ENCODE data around the gene CEP170. TPM values are rescaled to one million over a fixed set of nuclear protein-coding genes. Genes with fewer than 3 reads are reported as not detected.
"Not testable (repeated sequence)": the region's sequence is repeated elsewhere in the genome, so short reads cannot be mapped to it uniquely, and the experiment has no call there.

CEP170 gene
- total and polyA plus RNA-seq, 2 experiments from 2014 or later, result 45.9 to 76.9 TPM

DNA sequence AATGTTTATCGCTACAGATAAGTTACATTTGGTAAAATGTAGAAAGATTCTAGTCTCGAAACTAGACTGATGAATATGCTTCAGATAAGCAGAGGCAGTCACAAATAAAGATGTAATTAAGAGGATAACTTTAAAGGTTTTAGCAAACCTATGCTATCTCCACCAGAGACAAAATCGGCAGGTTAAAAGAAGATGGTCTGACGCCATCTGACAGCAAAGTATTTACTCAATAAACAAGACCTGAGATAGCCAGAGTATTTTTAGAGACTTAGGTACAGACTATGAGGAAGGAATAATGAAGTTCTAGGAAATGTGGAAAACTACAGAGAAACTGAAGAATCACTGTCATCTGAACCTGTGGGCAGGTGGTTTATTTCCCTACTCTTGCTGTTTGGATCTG, 106.0 kb downstream of the CEP170 start:
- not testable (repeated sequence) for H3K9me3 ChIP-seq (ENCODE audit: low read depth); H3K36me3 ChIP-seq; H3K27me3 ChIP-seq; H3K27ac ChIP-seq; H3K4me3 ChIP-seq; H3K4me1 ChIP-seq (ENCODE audit: low read depth); DNase-seq (ENCODE audit: low read depth in 1 of 2, low spot score in 1 of 2)

DNA sequence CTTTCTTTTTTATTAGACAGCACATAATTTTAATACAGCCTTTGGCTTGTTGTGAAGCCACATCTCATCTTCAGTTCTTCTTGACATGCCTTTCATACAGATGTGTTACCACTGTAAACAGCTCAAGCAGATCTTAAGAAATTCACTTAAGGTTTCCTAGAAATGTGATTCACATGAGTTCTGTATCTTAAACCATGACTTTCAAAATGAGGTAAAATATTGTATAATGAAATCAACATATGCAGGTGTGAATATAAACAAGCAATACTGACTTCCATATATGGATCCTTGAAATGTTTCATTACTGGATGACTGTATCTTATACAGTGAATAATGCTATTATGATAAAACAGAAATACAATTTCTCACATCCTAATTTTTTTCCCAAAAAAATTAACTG, 107.7 kb downstream of the CEP170 start:
- not testable (repeated sequence) for H3K4me3 ChIP-seq; H3K36me3 ChIP-seq; DNase-seq (ENCODE audit: low read depth in 1 of 2, low spot score in 1 of 2); H3K27me3 ChIP-seq; H3K9me3 ChIP-seq (ENCODE audit: low read depth); H3K27ac ChIP-seq; H3K4me1 ChIP-seq (ENCODE audit: low read depth)

DNA sequence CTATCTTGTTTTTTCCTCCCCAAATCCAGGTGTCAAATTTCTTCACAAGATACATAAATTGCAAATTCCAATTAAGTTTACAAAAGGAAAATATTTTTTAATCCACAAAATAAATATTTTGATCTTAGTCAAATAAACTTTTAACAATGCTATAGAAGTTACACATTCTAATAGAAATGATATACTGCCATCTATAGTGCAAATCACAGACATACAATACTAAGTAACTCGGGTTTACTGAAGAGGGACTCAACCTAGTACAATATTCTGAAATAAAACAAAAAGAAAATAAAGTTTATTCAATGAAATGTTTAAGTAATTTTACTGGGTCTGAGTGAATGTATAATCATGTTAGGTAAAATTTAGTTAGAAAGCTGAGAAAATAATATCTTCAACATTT, 114.6 kb downstream of the CEP170 start:
- not testable (repeated sequence) for H3K4me1 ChIP-seq (ENCODE audit: low read depth); H3K9me3 ChIP-seq (ENCODE audit: low read depth); H3K27ac ChIP-seq; H3K4me3 ChIP-seq; H3K27me3 ChIP-seq
- peak in 1 of 2 donors; percentile 9 for DNase-seq (ENCODE audit: low read depth in 1 of 2, low spot score in 1 of 2)
- H3K36me3 ChIP-seq, result peaks cover 15% of the 10 kb centered on the region
- TF ChIP-seq, protein P1, sequence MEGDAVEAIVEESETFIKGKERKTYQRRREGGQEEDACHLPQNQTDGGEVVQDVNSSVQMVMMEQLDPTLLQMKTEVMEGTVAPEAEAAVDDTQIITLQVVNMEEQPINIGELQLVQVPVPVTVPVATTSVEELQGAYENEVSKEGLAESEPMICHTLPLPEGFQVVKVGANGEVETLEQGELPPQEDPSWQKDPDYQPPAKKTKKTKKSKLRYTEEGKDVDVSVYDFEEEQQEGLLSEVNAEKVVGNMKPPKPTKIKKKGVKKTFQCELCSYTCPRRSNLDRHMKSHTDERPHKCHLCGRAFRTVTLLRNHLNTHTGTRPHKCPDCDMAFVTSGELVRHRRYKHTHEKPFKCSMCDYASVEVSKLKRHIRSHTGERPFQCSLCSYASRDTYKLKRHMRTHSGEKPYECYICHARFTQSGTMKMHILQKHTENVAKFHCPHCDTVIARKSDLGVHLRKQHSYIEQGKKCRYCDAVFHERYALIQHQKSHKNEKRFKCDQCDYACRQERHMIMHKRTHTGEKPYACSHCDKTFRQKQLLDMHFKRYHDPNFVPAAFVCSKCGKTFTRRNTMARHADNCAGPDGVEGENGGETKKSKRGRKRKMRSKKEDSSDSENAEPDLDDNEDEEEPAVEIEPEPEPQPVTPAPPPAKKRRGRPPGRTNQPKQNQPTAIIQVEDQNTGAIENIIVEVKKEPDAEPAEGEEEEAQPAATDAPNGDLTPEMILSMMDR (IDR thresholded peaks at IDR 0.05; ENCODE audit: low read depth, low read length), result peak; percentile 11

DNA sequence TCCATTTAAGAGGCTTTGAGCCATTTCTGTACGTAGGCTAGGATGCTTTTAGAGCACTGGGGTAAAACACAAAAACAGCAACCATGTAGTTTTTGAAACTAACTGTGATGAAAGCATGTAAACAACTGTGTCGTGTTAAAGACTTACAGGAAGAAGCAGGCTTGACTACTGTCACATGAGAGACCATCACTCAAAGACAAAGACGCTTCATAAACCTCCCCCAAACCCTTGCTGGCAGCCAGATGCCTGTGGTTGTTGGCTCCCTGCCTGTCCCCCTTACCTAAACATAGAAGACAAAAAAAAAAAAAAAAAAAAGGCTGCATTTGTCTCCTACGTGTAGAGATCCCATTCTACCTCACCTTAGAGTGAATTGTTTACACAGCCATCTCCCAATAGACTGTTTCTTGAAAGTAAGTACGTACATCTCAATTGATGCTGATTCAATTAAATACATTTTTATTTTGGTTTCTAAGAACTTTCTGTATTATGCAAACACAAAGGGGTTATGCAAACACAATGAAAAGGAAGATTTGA, 132.1 kb downstream of the CEP170 start:
- H3K36me3 ChIP-seq; H3K4me3 ChIP-seq; H3K9me3 ChIP-seq (ENCODE audit: low read depth); H3K27me3 ChIP-seq; H3K27ac ChIP-seq; H3K4me1 ChIP-seq (ENCODE audit: low read depth): not testable (repeated sequence)
- peak in 1 of 2 donors; percentile 8 for DNase-seq (ENCODE audit: low read depth in 1 of 2, low spot score in 1 of 2)

DNA sequence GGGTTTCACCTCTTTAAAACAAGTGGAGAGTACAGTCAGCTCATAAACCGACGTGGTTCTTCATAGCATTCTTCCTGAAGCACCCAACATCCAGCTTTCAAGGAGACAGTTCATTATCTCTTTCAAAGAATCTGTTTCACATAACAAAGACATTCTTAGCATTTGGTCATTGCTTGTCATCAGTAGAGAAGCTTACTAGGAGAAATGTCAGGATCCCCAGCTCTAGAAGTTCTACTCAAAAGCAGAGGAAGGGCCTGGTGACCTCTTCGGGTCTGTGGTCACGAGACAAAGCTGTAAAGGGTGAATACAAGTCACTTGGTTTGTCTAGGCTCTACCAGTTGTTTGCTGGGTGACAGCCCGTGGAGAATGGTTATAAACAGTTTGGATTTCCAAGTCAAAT, 133.1 kb downstream of the CEP170 start:
- not testable (repeated sequence) for H3K27me3 ChIP-seq; H3K4me3 ChIP-seq; DNase-seq (ENCODE audit: low read depth in 1 of 2, low spot score in 1 of 2); H3K4me1 ChIP-seq (ENCODE audit: low read depth); H3K9me3 ChIP-seq (ENCODE audit: low read depth); H3K27ac ChIP-seq; H3K36me3 ChIP-seq

DNA sequence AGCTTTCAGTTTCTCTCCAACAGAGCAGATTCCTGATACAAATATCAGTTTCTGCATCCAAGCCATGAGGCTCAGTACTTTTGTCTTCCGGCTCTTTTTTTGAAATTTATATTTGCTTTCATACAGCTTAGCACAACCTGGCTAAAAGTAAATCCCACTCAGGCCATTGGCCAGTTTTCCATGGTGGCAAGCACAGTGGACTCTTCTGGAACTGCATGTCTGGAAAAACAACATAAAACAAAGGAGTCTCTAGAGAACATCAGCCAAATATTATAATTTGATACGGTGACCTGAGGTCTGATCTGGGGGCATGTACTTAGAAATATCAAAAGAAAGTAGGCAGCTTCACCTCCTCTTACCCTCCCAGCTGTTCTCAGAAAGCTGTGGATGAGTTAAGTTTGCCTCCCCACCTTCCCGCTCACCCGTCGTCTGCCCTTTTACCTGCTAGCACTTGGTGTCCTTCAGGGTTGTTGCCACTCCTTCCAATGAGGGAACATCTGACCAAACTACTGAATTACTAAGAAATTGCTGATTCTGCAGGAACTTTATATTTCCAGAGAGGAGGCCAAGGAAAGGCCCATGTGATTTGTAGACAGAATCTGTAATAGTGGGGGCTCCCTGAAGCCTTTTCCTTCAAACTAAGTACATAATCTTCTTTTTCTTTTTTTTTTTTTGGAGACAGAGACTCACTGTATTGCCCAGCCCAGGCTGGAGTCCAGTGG, 136.3 kb downstream of the CEP170 start:
- H3K27me3 ChIP-seq; H3K27ac ChIP-seq; H3K36me3 ChIP-seq; H3K9me3 ChIP-seq (ENCODE audit: low read depth); DNase-seq (ENCODE audit: low read depth in 1 of 2, low spot score in 1 of 2); H3K4me1 ChIP-seq (ENCODE audit: low read depth); H3K4me3 ChIP-seq: not testable (repeated sequence)

DNA sequence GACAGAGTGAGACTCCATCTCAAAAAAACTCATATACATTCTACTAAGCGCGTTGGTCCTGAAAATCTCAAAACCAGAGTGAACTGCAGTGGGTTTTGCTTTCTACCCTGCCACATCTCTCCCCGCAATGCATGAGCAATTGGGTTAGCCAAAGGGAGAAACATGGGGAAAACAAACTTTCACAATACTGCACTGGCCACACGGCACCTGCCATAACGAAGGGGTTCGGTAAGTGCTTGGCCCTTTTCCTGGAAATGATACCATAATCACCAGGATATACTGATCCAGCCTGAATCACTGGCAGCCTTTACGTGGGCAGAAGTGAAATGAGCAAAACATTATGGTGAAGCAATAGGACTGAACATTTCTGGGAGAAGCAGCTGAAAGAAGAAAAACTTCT, 138.9 kb downstream of the CEP170 start:
- not testable (repeated sequence) for H3K9me3 ChIP-seq (ENCODE audit: low read depth); H3K4me1 ChIP-seq (ENCODE audit: low read depth); H3K36me3 ChIP-seq; H3K27me3 ChIP-seq; H3K27ac ChIP-seq; H3K4me3 ChIP-seq
- DNase-seq (ENCODE audit: low read depth in 1 of 2, low spot score in 1 of 2), result peak in 1 of 2 donors; percentile 19

DNA sequence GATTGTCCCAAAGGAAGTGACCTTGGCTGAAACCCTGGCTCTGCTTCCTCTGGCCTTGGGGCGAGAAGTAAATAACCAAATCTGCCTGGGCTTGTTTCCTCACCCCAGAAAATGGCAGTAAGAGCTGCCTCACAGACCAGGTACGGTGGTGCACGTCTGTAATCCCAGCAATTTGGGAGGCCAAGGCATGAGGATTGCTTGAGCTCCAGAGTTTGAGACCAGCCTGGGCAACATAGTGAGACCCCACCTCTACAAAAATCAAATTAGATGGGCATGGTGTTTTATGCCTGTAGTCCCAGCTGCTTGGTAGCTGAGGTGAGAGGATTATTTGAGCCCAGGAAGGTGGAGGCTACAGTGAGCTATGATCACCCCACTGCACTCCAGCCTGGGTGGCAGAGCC, 140.3 kb downstream of the CEP170 start:
- not testable (repeated sequence) for H3K27me3 ChIP-seq; H3K36me3 ChIP-seq; H3K27ac ChIP-seq; H3K4me3 ChIP-seq; DNase-seq (ENCODE audit: low read depth in 1 of 2, low spot score in 1 of 2); H3K9me3 ChIP-seq (ENCODE audit: low read depth); H3K4me1 ChIP-seq (ENCODE audit: low read depth)

DNA sequence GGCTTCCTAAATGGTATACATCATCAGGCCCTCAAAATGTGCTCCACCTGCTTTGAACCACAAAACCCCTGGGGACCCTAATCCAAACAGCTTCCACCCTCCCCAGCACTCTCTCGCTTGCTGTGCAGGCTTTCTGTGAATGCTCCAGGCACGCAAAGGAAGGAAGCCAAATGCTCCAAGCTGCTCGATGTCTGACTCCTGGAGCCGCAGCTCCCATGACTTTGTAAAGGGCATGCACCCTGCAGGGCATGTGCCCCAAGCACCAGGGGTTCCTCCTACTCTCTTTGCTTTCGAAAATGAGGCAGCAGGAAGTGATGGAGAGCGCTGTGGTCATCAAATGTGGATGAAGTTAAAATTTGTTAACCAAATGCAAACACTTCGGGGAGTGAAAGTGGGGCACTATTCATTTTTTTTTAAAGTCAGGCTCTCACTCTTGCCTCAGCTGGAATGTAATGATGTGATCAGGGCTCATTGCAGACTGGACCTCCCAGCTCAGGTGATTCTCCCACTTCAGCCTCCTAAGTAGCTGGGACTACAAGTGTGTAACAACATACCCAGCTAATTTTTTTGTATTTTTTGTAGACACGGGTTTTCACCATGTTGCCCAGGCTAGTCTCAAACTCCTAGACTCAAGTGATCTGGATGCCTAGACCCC, 140.9 kb downstream of the CEP170 start:
- H3K4me1 ChIP-seq (ENCODE audit: low read depth); H3K36me3 ChIP-seq; H3K4me3 ChIP-seq; H3K27ac ChIP-seq; H3K9me3 ChIP-seq (ENCODE audit: low read depth); H3K27me3 ChIP-seq: not testable (repeated sequence)
- DNase-seq (ENCODE audit: low read depth in 1 of 2, low spot score in 1 of 2), result peak in 1 of 2 donors; percentile 20

DNA sequence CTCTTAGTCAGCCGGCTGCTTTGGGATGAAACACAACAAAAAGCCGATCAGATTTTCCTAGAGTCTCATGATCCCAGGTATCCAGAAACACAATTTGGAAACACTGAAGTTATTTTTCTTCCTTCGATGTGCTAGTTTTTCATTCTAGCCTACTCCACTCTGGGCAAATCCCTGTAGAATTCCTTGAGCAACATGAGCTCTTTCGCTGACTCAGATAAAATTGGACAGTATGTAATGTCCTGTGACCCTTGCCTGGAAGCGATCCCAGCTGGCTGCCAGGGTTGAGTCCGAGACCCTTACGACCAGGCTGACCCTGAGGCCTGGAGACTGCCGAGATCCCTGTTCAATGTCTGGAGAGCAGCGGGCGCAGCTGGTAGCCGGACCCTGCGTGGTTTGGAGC, 147.9 kb downstream of the CEP170 start:
- not testable (repeated sequence) for H3K4me3 ChIP-seq; H3K9me3 ChIP-seq (ENCODE audit: low read depth); H3K36me3 ChIP-seq; H3K4me1 ChIP-seq (ENCODE audit: low read depth); H3K27me3 ChIP-seq; H3K27ac ChIP-seq; DNase-seq (ENCODE audit: low read depth in 1 of 2, low spot score in 1 of 2)

DNA sequence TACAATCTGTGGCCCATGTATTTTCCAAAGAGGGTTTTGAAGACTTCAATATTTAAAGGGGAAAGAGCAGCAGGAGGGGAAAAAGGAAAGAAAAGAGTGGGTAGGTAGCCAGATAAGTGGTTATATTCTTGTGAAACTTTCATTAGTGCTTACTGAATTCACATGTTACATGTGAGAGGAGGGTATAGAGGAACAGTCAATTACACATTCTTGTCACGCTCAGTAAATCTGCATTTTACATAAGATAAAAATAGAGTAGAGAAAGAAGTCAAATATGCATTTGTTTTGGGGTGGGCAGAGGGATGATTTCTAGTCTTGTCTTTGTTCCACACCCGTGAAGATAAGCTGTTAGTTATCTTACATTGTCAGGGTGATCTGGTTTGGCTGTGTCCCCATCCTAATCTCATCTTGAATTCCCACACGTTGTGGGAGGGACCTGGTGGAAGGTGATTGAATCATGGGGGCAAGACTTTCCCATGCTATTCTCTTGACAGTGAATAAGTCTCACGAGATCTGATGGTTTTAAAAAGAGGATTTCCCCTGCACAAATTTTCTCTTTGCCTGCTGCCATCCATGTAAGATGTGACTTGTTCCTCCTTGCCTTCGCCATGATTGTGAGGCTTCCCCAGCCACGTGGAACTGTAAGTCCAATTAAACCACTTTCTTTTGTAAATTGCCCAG, 149.3 kb downstream of the CEP170 start:
- H3K9me3 ChIP-seq (ENCODE audit: low read depth); H3K4me1 ChIP-seq (ENCODE audit: low read depth): not testable (repeated sequence)

DNA sequence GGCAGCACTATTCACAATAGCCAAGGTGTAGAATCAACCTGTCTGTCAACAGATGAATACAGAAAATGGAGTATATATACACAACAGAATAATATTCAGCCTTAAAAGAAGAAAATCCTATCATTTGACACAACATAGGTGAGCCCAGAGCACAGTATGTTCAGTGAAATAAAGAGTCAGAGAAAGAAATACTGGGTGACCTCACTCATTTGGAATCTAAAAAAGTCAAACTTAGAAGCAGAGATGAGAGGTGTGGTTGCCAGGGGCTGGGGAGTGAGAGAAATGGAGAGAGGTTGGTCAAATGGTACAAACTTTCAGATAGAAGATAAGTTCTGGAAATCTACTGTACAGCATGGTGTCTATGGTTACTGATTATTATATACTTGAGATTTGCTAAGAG, 150.0 kb downstream of the CEP170 start:
- H3K9me3 ChIP-seq (ENCODE audit: low read depth); H3K27ac ChIP-seq; DNase-seq (ENCODE audit: low read depth in 1 of 2, low spot score in 1 of 2); H3K36me3 ChIP-seq; H3K4me3 ChIP-seq; H3K4me1 ChIP-seq (ENCODE audit: low read depth); H3K27me3 ChIP-seq: not testable (repeated sequence)

More for the DNA sequence above, 149.3 kb downstream of the CEP170 start:
- not testable (repeated sequence) for DNase-seq (ENCODE audit: low read depth in 1 of 2, low spot score in 1 of 2); H3K27me3 ChIP-seq; H3K27ac ChIP-seq; H3K4me3 ChIP-seq; H3K36me3 ChIP-seq

DNA sequence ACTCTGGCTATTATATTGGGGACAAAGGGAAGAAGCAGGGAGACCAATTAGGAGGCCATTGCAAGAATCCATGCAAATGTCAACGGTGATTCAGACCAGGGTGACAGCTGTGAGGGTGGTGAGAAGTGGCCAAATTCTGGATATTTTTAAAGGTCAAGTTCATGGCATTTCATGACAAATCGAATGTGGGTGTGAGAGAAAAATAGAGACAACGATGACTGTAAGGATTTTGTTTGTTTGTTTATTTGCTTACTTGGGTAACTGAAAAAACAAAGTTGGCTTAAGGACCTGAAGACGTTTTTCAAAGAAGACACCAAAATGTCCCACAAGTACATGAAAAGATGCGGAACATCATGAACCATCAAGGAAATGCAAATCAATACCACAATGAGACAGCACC, 150.6 kb downstream of the CEP170 start:
- H3K4me3 ChIP-seq; H3K27me3 ChIP-seq; H3K9me3 ChIP-seq (ENCODE audit: low read depth); H3K27ac ChIP-seq; DNase-seq (ENCODE audit: low read depth in 1 of 2, low spot score in 1 of 2); H3K36me3 ChIP-seq; H3K4me1 ChIP-seq (ENCODE audit: low read depth): not testable (repeated sequence)

Data from cardiac muscle cell (in vitro differentiated cells and primary cell).